ENCODE results near the gene RASSF4.

DNA sequence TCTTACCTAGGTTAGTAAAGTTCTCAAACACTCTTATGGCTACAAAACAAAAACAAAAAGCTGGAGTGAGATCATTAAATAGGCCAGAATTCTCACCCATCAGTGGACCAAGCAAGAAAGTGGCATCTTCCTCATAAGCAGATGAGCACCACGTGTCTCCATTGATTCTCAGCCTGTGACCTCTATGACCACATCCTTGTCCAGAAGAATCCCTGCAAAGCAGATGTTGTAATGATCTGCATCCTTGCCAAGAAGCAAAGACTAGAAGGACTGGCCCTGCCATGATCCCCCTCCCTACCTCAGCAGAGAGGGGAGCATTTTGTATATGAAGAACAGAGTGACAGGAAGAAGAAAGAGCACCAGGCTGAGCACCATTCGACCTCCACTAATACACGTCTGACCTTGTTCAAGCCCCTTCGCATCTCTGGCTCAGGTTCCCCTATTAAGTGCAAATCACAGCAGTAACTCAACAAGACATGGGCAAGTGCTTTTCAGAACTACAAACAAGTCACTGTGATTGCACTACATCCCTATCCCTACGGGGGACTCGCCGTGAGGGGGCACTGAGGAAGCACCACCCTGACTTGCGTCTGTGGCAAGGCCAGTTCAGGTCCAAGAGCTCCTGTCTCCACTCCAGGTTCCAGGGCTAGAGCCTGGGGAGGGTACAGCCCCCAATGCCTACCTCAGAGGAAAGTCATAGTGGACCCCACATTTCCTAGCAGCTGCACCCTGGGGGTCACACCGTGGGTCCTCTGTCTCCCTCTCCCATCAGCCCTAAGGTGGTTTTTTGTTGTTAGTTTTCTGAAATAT is 22.2 kb upstream of the RASSF4 start:
- TF ChIP-seq, protein P1, sequence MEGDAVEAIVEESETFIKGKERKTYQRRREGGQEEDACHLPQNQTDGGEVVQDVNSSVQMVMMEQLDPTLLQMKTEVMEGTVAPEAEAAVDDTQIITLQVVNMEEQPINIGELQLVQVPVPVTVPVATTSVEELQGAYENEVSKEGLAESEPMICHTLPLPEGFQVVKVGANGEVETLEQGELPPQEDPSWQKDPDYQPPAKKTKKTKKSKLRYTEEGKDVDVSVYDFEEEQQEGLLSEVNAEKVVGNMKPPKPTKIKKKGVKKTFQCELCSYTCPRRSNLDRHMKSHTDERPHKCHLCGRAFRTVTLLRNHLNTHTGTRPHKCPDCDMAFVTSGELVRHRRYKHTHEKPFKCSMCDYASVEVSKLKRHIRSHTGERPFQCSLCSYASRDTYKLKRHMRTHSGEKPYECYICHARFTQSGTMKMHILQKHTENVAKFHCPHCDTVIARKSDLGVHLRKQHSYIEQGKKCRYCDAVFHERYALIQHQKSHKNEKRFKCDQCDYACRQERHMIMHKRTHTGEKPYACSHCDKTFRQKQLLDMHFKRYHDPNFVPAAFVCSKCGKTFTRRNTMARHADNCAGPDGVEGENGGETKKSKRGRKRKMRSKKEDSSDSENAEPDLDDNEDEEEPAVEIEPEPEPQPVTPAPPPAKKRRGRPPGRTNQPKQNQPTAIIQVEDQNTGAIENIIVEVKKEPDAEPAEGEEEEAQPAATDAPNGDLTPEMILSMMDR (IDR thresholded peaks at IDR 0.05; ENCODE audit: low read depth, low read length), result no peak
- no peak for TF ChIP-seq EZH2phosphoT487 (IDR thresholded peaks at IDR 0.05; ENCODE audit: low read depth)

Measured in OCI-LY3 (cell line).